Right atrium auricular region (tissue), 2 donors: Measurements from ENCODE around the gene GPR15LG. TPM values are rescaled to one million over a fixed set of nuclear protein-coding genes. Genes with fewer than 3 reads are reported as not detected.
"Not testable (repeated sequence)": the region's sequence is repeated elsewhere in the genome, so short reads cannot be mapped to it uniquely, and the experiment has no call there.

Experiments
- DNase-seq: peaks from one replicate; pipeline ENCODE4 v3.0.0-alpha.2; 2019; ENCODE audit warnings: low spot score
- H3K27ac ChIP-seq, 2 donors: fragments of 200-600 bp; sonication (generic); 1 replicate in 1 of 2; 2 replicates in 1 of 2; pipeline ENCODE4 v1.5.1; 2016 to 2019
- H3K27me3 ChIP-seq, 2 donors: fragments of 200-600 bp; sonication (generic); one replicate each; pipeline versions ENCODE4 v1.5.1 to v1.6.0; 2017 to 2019
- H3K36me3 ChIP-seq: fragments of 200-600 bp; sonication (generic); one replicate; pipeline ENCODE4 v1.5.1; 2016
- H3K4me1 ChIP-seq, 2 donors: fragments of 200-600 bp; sonication (generic); one replicate each; pipeline versions ENCODE4 v1.5.1 to v1.6.0; 2017 to 2019
- H3K4me3 ChIP-seq, 2 donors: fragments of 200-600 bp; sonication (generic); 1 replicate in 1 of 2; 2 replicates in 1 of 2; pipeline ENCODE4 v1.5.1; 2017 to 2019; ENCODE audit warnings: mild to moderate bottlenecking in 1 of 2, moderate library complexity in 1 of 2
- H3K9me3 ChIP-seq, 2 donors: fragments of 200-600 bp; sonication (generic); one replicate each; pipeline ENCODE4 v1.5.1; 2019
- CTCF ChIP-seq, 2 donors: fragments of 200-600 bp; sonication (generic); IDR thresholded peaks; one replicate each; pipeline ENCODE4 v1.5.1; 2019; ENCODE audit warnings: antibody characterized with exemption in 2 of 2
- total RNA-seq, 2 donors: library from RNA; depleted of rRNA; stranded (reverse); fragments of >200 nt; gene quantifications; one replicate each; pipeline ENCODE4 v1.1.0, GENCODE V29; 2016

Gene GPR15LG
- total RNA-seq, 2 donors from 2014 or later: not detected

DNA sequence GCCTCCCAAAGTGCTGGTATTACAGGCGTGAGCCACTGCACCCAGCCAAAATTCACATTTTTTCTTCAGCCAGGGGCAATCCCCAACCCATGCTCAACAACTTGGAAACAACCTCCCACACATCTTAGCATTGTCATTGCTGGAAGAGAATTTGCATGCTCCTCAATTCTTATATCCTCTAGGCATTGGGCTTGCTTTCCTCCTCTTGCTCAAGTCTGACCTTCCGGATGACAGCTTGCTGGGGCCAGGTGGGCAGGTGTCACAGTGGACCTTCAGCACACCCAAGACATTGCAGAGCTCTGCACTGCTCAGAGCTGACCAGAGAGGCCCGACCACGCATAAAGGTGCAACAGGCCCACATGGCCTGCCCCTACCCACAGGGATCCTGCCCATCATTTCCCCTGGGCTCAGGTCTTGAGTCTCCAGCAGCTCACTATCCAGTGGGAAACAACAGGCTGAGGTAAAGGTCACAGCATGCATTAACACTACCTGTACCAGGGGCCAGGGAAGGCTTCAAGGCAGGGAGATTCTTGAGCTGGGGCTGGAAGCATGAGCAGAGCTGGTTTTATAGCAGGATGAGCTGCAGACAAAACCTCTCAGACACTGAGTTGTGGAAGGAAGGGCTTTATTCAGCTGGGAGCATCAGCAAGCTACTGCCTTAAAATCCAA is 6.8 kb upstream of the GPR15LG start:
- H3K27me3 ChIP-seq: no peaks in the 10 kb centered on the region
- no peak for TF ChIP-seq CTCF (IDR thresholded peaks at IDR 0.05)
- H3K27ac ChIP-seq: no peak overlapping the region
- no peaks in the 10 kb centered on the region for H3K36me3 ChIP-seq
- no peaks in the 10 kb centered on the region for H3K4me1 ChIP-seq
- H3K9me3 ChIP-seq: no peaks in the 10 kb centered on the region
- no peak overlapping the region for H3K4me3 ChIP-seq
- no peak for DNase-seq

- H3K27me3 ChIP-seq, H3K4me3 ChIP-seq, H3K36me3 ChIP-seq, H3K9me3 ChIP-seq, H3K27ac ChIP-seq, H3K4me1 ChIP-seq, DNase-seq: not testable (repeated sequence)
These were observed 6.3 kb upstream of the GPR15LG start for GRCh38 chr10:84167289-84167653.

DNA sequence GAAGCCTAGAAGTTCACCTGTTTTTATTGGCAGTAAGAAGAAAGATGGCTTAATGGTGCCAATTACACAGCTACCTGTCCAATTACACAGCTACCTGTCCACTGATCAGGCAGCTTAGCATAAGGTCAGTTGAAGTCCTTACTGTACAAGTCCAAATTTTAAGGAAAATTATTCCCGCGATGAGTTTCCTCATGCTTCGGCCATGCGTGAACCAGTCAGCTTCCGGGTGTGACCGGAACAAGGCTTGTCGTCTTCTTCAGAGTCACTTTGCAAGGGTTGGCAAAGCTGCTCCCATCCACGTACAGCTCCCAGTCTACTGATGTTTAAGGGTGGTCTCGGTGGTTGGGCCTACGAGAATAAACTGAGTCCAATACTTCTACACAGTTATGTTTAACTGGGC is 5.2 kb upstream of the GPR15LG start:
- H3K27me3 ChIP-seq, H3K9me3 ChIP-seq, DNase-seq, H3K36me3 ChIP-seq, H3K4me3 ChIP-seq, H3K4me1 ChIP-seq, H3K27ac ChIP-seq: not testable (repeated sequence)

DNA sequence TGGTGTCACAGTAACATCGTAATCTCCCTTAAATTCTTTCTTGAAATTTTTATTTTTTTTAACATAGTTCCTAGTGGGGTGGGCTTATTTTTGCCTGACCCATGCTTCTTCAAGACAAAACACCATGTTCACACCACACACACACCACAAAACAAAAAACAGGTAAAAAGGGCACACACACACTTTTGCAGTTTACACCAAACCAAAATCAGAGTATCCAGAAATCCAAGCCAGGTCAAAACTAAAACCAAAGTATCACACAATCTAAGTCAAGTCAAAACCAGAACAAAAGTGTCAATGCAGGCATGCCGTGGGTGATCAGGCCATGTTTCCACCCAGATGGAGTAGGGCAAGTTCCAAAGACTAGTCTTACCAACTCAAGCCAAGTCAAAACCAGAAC is 2.4 kb upstream of the GPR15LG start:
- not testable (repeated sequence) for H3K36me3 ChIP-seq, DNase-seq, H3K27ac ChIP-seq, H3K27me3 ChIP-seq, H3K4me1 ChIP-seq, H3K9me3 ChIP-seq, H3K4me3 ChIP-seq

DNA sequence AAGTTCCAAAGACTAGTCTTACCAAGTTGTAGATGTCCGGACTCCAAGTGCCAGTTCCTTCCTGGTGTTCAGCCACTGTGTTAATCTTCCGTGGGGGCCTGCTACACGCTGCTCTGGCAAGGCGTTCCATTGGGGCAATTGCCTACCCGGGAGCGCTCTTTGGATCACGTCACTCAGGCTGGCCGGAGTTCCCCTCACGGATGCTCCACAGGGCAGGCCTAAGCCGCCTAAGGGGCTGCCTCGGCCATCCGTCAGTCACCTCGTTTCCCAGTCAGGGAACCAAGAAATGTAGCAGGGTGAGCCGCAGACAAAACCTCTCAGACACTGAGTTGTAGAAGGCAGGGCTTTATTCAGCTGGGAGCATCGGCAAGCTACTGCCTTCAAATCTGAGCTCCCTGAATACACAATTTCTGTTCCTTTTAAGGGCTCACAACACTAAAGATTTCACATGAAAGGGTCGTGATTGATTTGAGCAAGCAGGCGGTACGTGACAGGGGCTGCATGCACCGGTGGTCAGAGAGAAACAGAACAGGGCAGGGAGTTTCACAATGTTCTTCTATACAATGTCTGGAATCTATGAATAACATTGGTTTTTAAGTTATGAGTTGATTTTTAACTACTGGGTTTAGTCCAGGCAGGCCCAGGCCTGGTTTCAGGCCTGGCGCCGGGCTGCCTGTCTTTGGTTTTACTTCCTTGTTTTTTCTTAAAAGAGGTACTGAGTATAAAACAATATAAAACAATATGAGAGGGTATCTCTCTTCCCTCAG is 1.7 kb upstream of the GPR15LG start:
- H3K27me3 ChIP-seq, H3K9me3 ChIP-seq, H3K4me3 ChIP-seq, H3K4me1 ChIP-seq, H3K36me3 ChIP-seq, H3K27ac ChIP-seq, DNase-seq: not testable (repeated sequence)

DNA sequence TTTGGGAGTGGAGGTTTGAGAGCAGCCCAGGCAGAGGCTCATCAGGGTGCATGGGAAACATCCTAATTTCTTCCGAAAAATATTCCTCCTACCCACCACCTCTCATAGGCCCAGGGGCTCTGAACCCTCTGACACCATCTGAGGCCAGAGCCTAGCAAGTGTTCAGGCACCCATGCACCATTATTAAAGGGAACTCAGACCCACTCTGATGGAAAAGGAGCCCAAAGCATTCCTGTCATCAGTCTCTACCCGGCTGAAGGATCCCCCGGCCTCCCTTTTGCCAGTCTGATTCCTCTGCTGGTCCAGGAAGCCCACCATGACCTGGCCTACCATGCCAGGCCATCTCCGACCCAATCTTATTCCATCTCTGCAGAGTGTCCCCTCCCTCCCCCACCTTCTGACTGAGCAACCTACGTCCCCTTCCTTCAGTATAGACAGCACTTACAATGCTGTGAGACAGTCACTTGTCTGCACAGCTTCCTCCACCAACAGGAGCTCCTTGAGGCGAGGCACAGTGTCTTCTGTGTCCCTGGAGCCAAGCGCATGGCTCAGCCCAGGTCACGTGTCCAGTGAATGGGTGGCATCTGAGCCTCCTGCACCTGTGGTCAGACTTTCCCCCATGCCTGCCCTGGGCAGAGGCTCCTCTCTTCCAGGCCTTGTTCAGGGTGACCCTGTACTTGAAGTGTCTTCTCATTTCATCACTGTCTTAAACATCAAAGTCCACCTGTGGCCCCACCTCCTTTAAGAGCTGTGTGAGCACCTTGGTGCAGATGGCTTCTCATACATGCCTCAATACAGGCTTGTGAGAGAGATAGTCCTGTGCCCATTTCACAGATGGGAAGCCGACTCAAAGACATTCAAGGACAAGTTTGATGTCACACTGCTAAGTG is 889 bp upstream of the GPR15LG start:
- no peaks in the 10 kb centered on the region for H3K27me3 ChIP-seq
- H3K27ac ChIP-seq: no peak overlapping the region
- H3K4me1 ChIP-seq: no peaks in the 10 kb centered on the region
- no peak overlapping the region for H3K4me3 ChIP-seq
- H3K36me3 ChIP-seq: no peaks in the 10 kb centered on the region
- H3K9me3 ChIP-seq: no peaks in the 10 kb centered on the region
- TF ChIP-seq CTCF (IDR thresholded peaks at IDR 0.05): no peak
- no peak for DNase-seq

DNA sequence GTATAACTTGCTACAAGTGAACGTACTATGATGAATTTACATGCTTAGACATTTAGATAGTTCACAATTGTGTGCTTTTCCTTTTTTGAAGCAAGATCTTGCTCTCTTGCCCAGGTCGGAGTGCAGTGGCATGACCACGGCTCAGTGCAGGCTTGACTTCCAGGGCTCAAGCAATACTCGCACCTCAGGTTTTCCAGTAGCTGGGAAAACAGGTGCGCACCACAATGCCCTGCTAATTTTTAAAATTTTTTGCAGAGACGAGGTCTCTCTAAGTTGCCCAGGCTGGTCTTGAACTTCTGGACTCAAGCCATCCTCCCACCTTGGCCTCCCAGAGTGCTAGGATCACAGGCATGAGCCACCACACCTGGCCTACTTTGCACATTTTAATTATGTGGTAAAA is 1.8 kb downstream of the GPR15LG start:
- Histone ChIP-seq H3K27ac (no peak overlapping the region), H3K4me3 (no peak overlapping the region), H3K9me3 (no peaks in the 10 kb centered on the region), H3K36me3 (no peaks in the 10 kb centered on the region), H3K27me3 (no peaks in the 10 kb centered on the region), H3K4me1 (no peaks in the 10 kb centered on the region)
- no peak for TF ChIP-seq CTCF (IDR thresholded peaks at IDR 0.05)
- no peak for DNase-seq
